Measurements from ENCODE around the gene SRPX2.

Gene SRPX2

DNA sequence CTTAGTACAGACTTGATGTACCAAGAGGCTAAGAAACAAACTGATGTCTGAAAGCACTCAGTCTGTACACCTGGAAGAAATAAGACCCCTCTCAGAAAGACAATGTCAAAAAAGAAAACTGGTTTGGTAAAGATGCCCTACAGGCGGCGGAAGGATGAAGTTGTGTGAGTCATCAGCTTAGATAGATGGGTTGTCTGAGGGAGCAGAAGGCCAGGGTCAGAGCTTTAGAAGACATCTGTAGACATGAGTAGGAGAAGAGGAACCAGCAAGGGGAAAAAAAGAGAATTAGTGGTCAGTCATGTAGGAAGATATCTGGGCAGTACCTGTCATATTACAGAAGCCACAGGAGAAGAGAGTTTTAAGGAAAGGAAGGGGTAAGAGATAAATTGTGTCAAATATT, 8.3 kb downstream of the SRPX2 start:
- DNase-seq, result no peak

DNA sequence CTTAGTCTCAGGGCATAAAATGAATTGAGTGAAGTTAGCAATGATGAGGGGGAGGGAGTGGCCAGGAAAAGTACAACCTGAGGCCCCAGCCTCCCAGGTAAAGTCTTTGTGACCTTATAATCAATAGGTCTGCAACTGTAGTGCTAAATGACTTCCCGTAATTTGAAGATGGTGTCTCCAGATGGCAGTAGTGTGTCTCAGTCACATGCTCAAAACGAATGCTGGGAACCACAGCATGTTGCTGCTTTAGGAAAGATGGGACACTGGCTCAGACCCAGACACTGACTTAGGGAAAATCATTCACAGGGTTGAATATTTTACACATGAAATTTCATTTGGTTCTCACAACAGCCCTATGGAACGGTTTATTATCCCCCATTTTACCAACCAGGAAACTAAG, 10.3 kb downstream of the SRPX2 start:
- no peak for DNase-seq

DNA sequence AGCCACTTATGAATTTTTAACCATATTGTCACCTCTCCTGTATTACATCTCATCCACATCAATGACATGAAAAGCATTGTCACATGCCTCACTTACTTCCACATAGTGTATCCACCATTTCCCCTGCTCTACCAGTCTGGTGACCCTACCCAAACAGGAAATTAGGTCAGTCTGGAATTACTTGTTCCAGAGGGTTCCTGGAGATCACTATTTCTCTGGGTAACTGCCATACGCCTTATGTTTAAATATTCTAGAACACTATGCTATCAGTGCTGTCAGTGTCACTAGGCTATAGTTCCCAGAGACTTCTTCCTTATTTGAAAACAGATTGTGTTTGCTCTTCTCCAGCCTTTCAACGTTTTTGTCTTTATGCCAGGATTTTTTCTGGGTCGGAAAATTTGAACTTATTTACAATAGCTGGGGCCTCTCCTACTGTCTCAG, 15.0 kb downstream of the SRPX2 start:
- DNase-seq, result no peak

DNA sequence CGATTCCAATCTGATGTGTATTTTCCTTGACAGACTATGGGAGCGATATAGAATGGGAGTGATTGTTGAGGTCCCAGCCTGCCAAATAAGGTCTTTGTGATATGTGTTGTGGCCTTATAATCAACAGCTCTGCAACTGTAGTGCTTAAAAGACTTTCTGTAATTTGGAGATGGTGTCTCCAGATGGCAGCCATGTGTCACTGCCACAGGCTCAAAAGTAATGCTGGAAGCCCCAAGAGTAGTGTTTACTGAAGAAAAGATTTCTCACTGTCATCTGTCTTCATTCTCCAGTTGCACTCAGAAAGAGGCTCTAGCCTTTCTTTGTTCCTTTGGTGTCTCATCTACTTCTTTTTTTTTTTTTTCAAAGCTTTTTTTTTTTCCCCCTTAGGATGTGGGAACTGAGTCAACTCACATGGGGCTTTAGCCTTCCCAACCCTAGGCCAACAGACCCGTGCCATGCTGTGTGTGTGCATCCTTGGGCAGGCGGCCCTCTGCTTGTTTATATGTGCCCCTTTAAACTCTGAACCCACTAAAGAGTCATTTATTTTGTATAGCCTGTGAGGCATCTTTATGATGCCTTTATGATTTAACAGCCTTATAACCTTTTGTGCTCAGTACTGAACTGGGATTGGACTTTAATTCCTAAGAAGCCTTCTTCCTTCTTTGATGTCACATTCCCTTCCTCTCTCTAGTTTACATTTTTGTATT, 15.6 kb downstream of the SRPX2 start:
- DNase-seq, result no peak

DNA sequence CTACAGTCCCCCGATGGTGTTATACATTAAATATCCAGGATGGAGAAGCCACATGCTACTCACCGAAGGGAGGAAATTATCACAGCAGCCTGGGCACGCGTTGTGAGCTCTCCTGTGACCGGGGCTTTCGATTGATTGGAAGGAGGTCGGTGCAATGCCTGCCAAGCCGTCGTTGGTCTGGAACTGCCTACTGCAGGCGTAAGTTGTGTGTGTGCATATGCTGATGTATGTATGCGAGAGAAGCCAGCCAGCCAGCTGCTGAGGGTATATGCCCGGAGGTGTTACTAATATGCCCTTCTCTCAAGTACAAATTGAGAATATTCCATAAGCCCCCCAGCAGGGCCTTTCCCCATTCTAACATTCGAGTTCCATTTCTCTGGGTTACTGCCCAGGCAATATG, 18.2 kb downstream of the SRPX2 start:
- no peak for DNase-seq

DNA sequence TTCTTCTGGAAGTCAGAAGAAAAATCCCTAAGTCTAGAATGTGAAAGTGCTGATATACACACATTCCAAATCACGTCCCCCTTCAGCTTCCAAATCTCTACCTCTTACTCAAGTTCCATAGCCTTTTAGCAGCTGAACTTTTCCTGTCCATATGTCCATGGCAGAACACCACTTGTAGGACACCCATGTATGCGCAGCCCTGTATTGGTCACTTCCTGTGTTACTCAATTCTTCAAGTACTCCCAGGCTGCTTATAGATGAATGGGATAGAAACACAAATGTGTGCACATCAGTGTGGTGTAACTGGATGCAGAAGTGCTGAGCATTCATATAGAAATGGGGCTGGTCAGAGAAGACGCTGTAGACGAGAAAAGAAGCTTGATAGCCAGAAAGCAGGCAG, 18.8 kb downstream of the SRPX2 start:
- DNase-seq, result no peak

DNA sequence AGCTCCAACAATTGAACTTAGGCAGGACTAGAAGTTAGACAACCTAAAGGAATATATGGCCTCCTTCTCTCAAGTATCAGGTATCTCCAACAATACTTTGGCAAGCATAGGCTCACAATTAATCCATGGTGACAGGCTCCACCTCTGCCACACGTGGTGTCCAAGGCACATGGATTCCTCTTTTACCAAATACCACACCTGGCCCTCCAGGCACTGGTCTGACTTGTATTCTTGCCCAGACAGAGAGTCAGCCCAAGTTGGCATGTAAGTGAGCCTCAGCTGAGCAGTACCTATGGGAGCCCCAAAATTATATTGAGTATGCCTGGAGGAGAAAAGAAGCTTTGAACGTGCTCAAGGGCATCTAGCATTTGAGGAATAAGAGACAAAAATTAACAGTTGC, 19.6 kb downstream of the SRPX2 start:
- DNase-seq, result no peak

DNA sequence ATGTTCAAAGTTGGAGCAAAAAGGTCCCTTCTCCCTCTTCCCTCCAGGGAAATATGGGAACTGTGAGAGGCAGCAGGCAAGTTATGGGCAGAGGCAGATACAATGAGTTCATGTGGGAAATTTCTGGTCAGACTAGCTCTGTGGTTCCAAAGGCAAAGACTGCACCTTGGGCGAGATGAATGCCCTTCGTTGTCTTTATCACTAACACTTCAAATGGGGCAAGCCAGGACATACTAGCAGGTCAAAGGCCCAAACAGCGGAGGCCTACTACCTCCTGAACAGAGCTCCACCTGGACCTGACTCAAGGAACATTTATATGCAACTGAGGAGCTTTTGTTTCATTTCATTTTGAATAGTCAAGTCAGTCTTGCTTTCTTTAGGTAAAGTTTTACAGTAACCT, 29.0 kb downstream of the SRPX2 start:
- no peak for DNase-seq

DNA sequence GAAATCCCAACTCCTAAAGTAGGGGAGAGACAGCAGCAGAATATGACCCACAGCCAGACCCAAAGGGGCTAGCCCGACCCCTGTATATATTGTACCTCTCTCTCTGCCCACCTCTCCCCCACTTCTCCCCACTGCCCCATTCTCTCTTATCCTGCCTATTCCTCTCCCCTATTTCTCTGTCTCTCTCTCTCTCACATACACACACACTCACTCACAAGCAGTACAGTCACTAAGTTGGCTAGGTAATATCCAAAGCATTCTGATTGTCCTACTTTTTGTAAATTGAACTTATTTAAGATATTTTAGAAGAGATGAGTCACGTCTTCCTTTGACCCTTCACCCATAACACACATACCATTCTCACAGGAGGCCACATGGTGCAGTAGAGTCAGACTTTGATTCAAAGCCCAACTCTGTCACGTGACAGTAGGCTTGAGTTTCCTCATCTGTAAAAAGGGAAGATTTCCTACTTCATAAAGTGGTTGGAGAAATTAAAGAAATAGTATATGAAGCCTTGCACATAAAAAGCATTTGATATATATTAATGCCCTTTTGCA, 29.5 kb downstream of the SRPX2 start:
- DNase-seq, result no peak

DNA sequence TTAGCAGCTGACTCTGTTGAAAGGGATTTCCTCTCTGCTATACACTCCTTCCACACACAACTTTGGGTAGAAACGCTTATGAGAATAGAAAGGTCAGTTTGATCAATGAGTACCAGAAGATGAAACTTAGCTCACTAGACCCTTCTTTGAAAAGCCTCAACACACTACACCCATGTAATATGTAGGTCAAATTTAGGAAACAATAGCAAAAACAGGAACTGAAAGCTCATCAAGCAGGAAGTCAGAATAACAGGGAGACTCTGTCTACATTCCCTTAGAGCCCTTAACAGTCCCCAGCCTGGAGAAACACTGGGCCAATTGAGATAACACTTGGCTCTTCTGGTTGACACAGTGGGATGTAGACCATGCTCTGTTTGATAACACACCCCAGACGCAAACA, 30.7 kb downstream of the SRPX2 start:
- DNase-seq, result no peak

DNA sequence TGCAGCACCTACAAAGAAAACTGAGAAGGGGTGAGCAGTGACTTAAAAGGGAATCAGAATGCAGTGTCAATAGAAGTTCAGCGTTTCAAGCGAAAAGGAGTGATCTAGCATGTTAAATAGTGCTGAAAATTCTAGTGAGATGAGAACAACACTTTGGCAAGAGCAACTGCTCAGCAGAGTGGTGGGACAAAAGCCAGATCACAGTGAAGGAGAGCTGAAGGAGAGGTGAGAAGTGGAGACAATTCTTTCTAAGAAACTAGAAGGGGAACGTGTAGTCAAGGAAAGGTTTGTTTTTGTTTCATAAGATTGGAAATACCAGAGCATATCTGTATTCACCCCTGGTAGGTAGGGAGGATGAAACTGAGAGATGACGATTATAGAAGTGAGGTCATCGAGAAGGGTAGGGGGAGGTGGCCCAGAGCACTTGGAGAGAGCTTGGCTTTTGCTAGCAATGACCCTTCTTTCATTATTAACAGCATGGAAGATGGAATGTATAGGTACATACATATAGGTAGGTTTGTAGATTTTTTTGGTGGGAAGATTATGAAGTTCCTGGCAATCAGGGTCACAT, 33.7 kb downstream of the SRPX2 start:
- no peak for DNase-seq

DNA sequence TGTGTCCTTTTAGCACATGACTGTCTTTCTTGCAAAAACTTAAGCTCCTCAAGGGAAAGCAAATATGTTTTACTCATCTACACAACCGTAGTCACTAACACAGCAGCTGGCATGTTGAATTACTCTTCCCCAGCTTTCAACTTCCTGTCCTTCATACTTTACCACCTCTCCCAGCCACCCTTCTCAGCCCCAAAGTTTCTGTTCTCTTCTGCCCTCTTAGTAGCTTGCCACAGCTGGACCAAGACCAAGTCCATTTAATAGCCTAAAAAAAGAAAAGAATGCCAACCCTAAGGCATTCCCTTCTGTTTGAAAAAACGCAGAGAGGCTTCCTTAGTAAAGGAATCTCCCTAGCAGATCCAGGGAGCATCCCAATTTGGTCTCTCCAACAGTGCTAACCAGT, 36.8 kb downstream of the SRPX2 start:
- DNase-seq, result no peak

DNA sequence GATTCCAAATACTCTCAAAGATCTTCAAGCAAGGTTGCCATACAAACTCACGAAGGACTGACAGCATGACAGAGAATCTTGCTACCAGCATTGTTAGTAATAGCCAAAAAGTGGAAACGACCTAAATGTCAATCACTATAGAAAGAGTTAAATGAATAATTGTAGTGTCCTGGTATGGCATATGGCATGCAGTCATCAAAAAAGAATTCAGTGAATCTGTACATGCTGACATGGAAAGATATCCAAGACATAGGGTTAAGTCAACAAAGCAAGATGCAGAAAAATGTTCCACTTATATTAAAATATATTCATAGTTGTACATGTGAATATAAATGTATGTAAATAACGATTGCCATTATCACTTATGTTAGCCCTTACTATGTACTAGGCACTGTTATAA, 37.6 kb downstream of the SRPX2 start:
- no peak for DNase-seq

DNA sequence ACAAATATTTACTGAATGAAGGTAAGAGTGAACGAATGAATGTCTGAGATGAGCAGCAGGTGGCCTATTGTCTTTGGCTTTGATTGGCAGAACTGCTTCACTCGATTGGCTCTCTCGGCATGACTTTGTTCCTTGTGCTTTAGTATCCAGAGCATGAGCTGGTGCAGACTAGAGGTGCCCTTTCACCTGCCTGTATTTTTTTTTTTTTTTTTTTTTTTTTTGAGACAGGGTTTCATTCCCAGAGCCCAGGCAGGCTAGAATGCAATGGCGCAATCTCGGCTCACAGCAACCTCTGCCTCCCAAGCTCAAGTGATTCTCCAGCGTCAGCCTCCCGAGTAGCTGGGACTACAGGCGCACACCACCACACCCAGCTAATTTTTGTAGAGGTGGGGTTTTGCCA, 38.9 kb downstream of the SRPX2 start:
- no peak for DNase-seq

DNA sequence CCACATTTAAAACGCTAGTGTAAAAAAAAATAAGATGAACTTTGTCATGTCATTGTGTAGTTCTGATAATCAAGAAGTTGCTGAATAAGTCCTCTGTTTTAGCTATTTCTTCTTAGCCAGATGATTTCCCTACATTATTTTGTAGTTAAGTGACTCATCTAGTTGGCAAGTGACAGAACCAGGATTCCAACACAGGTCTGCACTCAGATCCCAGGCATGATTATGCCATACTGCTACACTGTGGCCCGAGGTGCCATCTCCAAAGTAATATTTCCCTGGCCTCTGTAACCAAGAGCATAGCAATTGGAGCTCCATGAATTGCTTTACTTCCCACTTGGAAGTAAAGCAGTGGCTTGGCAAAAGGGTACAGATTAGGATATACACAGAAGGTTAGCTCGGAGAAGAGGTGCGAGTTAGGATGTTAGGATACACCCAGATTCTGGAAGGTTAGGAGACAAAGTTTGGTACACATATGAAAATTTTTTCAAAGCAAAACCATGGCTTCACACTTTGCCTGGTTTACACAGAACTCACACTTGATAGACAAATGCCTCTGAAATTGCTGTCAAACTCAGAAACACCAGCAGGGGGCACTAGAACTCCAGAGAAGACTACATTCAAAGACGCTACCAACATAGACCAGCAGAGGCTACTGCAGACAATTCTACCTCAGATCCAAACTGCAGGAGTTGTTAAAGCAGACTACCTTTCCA, 41.4 kb downstream of the SRPX2 start:
- DNase-seq, result peak; percentile 59

DNA sequence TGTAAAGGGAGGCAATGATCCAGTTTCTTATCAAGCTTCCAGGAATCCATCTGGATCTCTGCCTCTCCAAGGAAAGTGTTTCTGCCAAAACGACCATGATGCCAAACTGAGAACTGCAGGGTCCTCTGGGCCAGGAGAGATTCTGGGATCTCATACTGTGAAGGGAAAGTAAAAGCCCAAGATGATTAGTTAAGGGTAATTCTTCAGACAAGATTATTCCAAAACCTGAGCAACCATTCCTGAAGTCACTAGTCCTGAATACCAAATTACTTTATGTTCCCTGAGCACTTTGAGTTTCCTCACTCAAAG, 42.0 kb downstream of the SRPX2 start:
- DNase-seq, result no peak

DNA sequence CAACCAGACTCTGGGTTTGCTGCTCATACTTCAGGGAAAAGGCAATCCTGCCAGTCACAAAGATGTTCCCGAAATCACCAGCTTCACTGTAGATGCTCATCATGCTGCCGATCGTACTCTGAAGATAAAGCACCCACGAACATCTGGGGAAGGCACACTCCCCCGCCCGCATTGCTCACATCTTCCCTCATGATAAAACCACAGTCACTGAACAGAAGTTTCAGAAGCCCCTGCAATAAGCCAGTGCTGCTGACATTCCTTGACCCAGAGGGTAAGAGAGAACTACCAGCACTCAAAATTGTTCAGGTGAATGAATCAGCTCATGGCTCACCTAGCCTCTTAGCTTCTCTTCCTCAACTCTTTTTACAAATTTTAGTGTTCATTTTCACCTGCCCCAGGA, 43.1 kb downstream of the SRPX2 start:
- no peak for DNase-seq

DNA sequence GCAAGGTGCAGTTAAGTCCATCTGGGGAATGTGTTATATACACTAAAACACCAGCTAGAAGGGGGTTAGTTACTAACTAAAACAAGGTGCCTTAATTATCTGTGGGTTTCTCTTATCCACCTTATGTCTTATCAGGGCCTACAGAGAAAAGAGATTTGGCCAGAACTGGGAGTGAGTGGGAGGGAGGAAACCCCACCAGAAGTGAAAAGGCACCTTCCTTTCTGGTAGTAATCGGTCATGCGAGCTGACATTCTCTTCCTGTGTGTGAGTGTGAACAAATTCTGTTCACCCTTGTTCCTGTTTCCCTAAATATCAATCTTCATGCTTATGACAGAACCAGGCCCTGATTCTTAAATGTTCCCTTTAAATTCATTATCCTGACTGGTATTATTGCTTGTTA, 43.5 kb downstream of the SRPX2 start:
- no peak for DNase-seq

DNA sequence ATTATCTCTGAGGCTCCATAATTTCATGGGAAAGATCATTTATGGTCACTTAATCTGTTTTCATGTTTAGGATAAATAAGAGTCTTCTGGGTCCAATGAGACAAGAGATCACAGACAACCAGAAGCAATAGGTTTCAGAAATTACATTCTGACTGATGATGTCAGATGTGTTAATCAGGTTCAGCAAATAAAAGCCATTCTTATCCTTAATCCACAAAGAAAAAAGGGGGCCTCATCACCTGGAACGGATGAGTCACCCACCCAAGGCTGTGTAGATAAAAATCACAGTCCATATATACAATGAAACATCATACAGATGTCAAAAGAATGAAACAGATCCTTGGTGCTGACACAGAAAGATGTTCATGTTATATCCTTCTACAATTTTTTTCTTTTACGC, 51.3 kb downstream of the SRPX2 start:
- DNase-seq, result no peak

DNA sequence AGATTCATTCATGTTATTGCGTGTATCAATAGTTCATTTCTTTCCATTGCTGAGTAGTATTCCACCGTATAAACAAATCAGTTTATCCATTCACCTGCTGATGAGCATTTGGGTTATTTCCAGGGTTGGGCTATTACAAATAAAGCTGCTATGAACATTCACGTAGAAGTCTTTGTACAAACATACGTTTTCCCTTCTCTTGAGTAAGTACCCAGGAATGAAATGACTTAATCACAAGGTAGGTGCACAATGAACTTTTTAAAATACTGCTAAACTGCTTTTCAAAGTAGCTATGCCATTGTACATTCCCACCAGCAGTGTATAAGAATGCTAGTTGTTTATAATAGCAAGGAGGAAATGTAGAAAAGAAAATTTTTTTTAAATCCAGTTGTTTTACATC, 52.0 kb downstream of the SRPX2 start:
- DNase-seq, result no peak

DNA sequence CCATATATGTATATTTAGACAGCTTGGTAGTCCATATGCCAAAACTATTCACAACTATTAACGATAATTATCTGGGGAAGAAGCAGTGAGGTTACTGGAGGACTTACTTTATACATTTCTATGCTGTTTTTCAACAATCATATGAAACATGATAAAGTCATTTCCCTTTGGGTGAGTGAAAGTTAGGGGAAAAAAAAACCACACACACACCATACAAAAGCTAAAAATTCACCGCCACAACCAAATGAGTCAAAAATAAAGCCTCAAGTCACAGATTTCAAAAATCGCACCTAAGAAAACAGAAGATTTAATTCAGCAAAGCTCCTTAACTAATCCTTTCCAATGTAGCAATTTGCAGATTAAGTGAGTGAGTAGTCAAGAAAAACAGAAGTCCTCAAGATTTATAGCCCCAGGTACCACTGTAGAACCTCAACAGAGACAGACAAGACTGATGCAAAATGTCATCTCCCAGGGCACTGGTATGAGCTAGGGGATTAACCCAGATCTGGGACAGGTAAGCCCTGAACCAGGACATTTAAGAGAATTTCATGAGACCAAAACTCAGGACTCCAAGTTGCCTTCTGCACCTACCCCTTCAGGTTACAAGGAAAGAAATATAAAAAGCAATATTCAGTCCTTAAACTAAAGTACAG, 52.8 kb downstream of the SRPX2 start:
- DNase-seq, result no peak

DNA sequence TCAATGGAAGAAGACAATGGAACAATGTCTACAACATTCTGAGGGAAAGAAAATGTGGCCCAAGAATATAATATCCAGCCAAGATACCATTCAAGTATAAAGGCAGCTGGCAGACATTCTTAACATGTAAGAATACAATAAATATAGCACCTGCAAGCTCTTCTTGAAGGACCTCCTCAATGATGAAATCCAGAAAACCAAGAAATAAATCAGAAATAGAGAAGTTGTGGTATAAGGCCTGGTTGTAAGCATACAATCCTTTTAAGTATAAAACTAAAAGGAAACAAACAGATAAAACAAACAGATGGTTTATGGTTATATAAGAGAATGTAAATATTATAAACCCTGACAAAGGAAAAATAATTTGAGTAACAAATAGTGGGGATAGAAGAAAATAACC, 54.6 kb downstream of the SRPX2 start:
- no peak for DNase-seq

DNA sequence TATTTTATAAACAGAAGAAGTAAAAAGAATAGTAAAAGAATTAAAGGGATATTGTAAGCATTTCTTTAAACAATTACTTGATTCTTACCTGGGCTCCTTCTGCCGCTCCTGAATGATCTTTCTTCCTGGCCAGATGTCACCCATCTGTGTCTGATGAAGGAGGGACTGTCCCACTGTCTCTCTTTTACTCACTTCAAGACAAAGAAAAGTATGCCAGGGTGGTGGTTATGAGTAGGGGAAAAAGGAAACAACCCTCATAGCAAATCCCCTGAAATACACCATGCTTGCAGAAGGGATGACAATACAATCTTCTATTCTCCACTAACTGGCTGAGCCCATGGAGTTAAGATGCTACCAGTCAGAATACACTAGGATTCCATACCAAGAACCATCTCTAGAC, 56.8 kb downstream of the SRPX2 start:
- DNase-seq, result no peak

Measured in NCI-H2107 (cell line).